ENCODE measurements around the gene KLRC4. TPM values are rescaled to one million over a fixed set of nuclear protein-coding genes. Genes with fewer than 3 reads are reported as not detected.

KLRC4 gene
- total RNA-seq, 6 donors from 2014 or later = 0.51 to 4.2 (median 3.0) TPM; not detected in 1

DNA sequence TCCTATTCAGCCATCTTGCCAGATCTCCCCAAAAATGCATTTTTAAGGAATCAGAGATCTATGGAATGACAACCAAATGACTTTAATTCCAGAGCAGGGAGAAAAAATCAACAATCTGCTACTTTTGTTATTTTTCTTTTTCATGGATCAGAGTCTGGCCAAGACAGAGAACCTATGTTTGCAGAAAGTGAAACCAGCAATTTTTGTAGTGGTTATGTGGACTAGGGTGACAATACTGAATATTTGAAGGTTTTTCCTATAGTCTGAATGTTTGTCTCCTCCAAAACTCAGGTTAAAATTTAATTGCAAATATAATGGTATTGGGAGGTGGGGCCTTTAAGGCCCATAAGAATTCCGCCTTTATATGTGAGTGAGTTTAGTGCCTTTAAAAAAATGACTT, 50.6 kb downstream of the KLRC4 start:
- no peak overlapping the region for H3K4me3 ChIP-seq
- H3K27ac ChIP-seq = no peak overlapping the region
- 93 to 100% methylated on average over 1 of the region's 1 CpG for WGBS, 2 donors
- TF ChIP-seq EP300 (IDR thresholded peaks at IDR 0.05) = no peak
- TF ChIP-seq POLR2AphosphoS5 (IDR thresholded peaks at IDR 0.05) = no peak
- TF ChIP-seq CTCF (IDR thresholded peaks at IDR 0.05) = no peak
- no peak for TF ChIP-seq POLR2A (IDR thresholded peaks at IDR 0.05)
- no peaks in the 10 kb centered on the region for H3K36me3 ChIP-seq
- DNase-seq (no peak), ATAC-seq (ENCODE audit: low FRiP score in 2 of 2) (no peak)
- peaks cover 5 to 19% (median 10%) of the 10 kb centered on the region in 4 donors for H3K4me1 ChIP-seq
- no peaks in the 10 kb centered on the region for H3K9me3 ChIP-seq
- no peaks in the 10 kb centered on the region for H3K27me3 ChIP-seq

- Histone ChIP-seq H3K36me3 (no peaks in the 10 kb centered on the region), H3K4me1 (peaks cover 0 to 11% (median 6%) of the 10 kb centered on the region in 4 donors), H3K27me3 (no peaks in the 10 kb centered on the region), H3K4me3 (no peak overlapping the region), H3K27ac (no peak overlapping the region), H3K9me3 (no peaks in the 10 kb centered on the region)
- no peak for ATAC-seq (ENCODE audit: low FRiP score in 2 of 2)
- no peak for DNase-seq
- TF ChIP-seq POLR2AphosphoS5 (IDR thresholded peaks at IDR 0.05) (no peak), CTCF (IDR thresholded peaks at IDR 0.05) (no peak), EP300 (IDR thresholded peaks at IDR 0.05) (no peak), POLR2A (IDR thresholded peaks at IDR 0.05) (no peak)
- WGBS, 2 donors = 60 to 100% methylated on average over 3 to 5 of the region's 5 CpGs
Observed at GRCh38 chr12:10358131-10358530, 51.4 kb downstream of the KLRC4 start.

Other genes starting within 250 kb of the KLRC4 start
- gene OLR1, start 237.6 kb downstream of the KLRC4 start, total RNA-seq = 100 to 1,000 TPM in 4 of 6 donors, 10 to 100 TPM in 2; 51.2 to 163 (median 113) TPM
- 1 to 10 TPM in 3 of 6 donors, under 1 TPM in 2, not detected in 1; 0.55 to 2.7 (median 1.1) TPM for gene TMEM52B, start 230.7 kb downstream of the KLRC4 start, total RNA-seq
- 100 to 1,000 TPM in 3 of 6 donors, 10 to 100 TPM in 3; 88.9 to 114 (median 97.9) TPM for gene GABARAPL1, start 196.9 kb downstream of the KLRC4 start, total RNA-seq
- 10 to 100 TPM in 1 of 6 donors, 1 to 10 TPM in 5; 4.7 to 10.9 (median 6.6) TPM for gene KLRD1, start 101.9 kb downstream of the KLRC4 start, total RNA-seq
- 10 to 100 TPM in 2 of 6 donors, 1 to 10 TPM in 4; 4.3 to 15.1 (median 8.1) TPM for gene KLRK1, start 19.7 kb downstream of the KLRC4 start, total RNA-seq
- gene KLRC3, start 10.8 kb upstream of the KLRC4 start, total RNA-seq = 1 to 10 TPM in 1 of 6 donors, not detected in 5; 1.1 TPM
- 1 to 10 TPM in 5 of 6 donors, under 1 TPM in 1; 0.88 to 9.7 (median 2.3) TPM for gene KLRC2, start 26.3 kb upstream of the KLRC4 start, total RNA-seq
- gene KLRC1, start 43.6 kb upstream of the KLRC4 start, total RNA-seq = 1 to 10 TPM in 5 of 6 donors, under 1 TPM in 1; 0.72 to 3.8 (median 1.2) TPM
- under 1 TPM in 2 of 6 donors, not detected in 4; 0.30 to 0.60 TPM for gene EIF2S3B, start 96.1 kb upstream of the KLRC4 start, total RNA-seq
- gene MAGOHB, start 203.9 kb upstream of the KLRC4 start, total RNA-seq = 10 to 100 TPM in 5 of 6 donors, 1 to 10 TPM in 1; 7.8 to 21.0 (median 13.7) TPM